ENCODE measurements around the gene LMOD1. TPM values are rescaled to one million over a fixed set of nuclear protein-coding genes. Genes with fewer than 3 reads are reported as not detected.
A peak's percentile ranks its signal among the peaks of the same experiment; 100 is the strongest.

LMOD1 gene
- total RNA-seq, 1 donor from 2014 or later: 9.2 TPM

GRCh38 chr1:201894343-201895119 lies 51.8 kb downstream of the LMOD1 start:
- H3K27me3 ChIP-seq (ENCODE audit: low read depth): no peaks in the 10 kb centered on the region
- H3K9me3 ChIP-seq (replicated peaks): no peaks in the 10 kb centered on the region
- H3K4me3 ChIP-seq: no peak overlapping the region
- TF ChIP-seq CTCF (IDR thresholded peaks at IDR 0.05; ENCODE audit: borderline replicate concordance): no peak
- H3K4me1 ChIP-seq: peaks cover 40% of the 10 kb centered on the region
- H3K36me3 ChIP-seq: peaks cover 10% of the 10 kb centered on the region
- DNase-seq: no peak
- no peak overlapping the region for H3K27ac ChIP-seq (replicated peaks)
- intact Hi-C loops (cut with micrococcal nuclease): loop anchor here (5.0 kb wide), 1 partner anchor 78 kb away; no protein-coding TSS in a partner anchor

DNA sequence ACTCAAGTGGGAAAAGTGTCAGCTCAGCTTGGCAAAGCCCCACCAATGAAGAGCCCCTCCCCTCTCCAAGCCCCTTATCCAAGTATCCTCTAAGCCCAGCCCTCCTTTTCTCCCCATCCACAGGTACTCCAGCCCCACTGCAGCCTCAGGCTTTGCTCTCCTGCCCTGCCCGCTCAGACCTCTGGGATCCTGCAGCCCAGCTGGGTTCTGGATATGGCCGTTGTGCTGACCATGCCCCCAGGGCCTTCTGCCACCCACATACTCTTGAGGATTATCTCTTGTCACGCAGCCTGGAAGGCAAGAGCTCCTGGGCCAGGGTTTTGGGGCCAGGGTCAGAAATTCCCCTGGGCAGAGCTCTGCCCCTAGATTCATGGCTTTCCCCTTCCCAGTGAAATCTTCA lies 52.9 kb downstream of the LMOD1 start:
- Histone ChIP-seq H3K27me3 (ENCODE audit: low read depth) (no peaks in the 10 kb centered on the region), H3K4me1 (peaks cover 51% of the 10 kb centered on the region), H3K9me3 (replicated peaks) (no peaks in the 10 kb centered on the region), H3K27ac (replicated peaks) (peak overlapping the region; percentile 19), H3K36me3 (peaks cover 10% of the 10 kb centered on the region), H3K4me3 (no peak overlapping the region)
- TF ChIP-seq CTCF (IDR thresholded peaks at IDR 0.05; ENCODE audit: borderline replicate concordance): no peak
- intact Hi-C loops (cut with micrococcal nuclease): no loop called here
- no peak for DNase-seq

DNA sequence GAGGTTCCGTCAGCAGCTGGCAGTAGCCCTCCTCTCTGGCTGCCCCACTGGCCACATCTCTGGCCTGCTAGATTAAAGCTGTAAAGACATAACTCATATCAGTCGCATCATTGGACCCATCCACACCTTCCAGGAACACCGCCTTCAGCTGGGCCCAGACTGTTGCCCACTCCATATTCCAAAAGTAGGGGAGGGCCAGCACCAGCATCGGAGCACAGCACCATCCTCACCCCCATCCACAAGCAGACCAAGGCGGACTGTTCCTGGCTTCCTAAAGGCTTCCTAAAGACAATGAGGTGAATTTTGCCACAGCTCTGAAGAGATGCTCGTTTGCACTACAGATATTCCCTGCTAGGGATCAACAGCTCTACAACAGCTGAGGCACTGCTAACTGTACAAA lies 54.1 kb downstream of the LMOD1 start:
- Histone ChIP-seq H3K36me3 (peaks cover 10% of the 10 kb centered on the region), H3K4me3 (no peak overlapping the region), H3K27ac (replicated peaks) (no peak overlapping the region), H3K27me3 (ENCODE audit: low read depth) (no peaks in the 10 kb centered on the region), H3K9me3 (replicated peaks) (no peaks in the 10 kb centered on the region), H3K4me1 (peaks cover 54% of the 10 kb centered on the region)
- no peak for DNase-seq
- intact Hi-C loops (cut with micrococcal nuclease): no loop called here
- TF ChIP-seq CTCF (IDR thresholded peaks at IDR 0.05; ENCODE audit: borderline replicate concordance): no peak

DNA sequence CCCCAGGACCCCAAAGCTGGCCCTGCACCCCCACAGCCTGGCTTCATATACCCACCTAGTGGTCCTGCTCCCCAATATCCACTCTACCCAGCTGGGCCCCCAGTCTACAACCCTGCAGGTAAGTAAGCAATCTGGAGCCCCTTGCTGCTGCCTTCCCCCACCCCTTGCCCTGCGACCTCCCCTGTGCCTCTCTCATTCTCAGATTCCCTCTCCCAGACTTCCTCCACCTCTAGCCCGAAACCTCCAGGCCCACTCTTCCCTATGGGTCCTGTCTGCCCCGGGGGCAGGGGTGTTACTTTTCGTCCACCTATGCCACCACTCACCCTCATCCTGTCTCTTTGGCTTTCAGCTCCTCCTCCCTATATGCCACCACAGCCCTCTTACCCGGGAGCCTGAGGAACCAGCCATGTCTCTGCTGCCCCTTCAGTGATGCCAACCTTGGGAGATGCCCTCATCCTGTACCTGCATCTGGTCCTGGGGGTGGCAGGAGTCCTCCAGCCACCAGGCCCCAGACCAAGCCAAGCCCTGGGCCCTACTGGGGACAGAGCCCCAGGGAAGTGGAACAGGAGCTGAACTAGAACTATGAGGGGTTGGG lies 54.8 kb downstream of the LMOD1 start:
- H3K9me3 ChIP-seq (replicated peaks): no peaks in the 10 kb centered on the region
- no peak for TF ChIP-seq CTCF (IDR thresholded peaks at IDR 0.05; ENCODE audit: borderline replicate concordance)
- H3K4me1 ChIP-seq: peaks cover 54% of the 10 kb centered on the region
- no peaks in the 10 kb centered on the region for H3K27me3 ChIP-seq (ENCODE audit: low read depth)
- H3K36me3 ChIP-seq: peaks cover 10% of the 10 kb centered on the region
- H3K27ac ChIP-seq (replicated peaks): no peak overlapping the region
- no peak overlapping the region for H3K4me3 ChIP-seq
- DNase-seq: no peak
- intact Hi-C loops (cut with micrococcal nuclease): no loop called here

- peaks cover 10% of the 10 kb centered on the region for H3K36me3 ChIP-seq
- no peak for DNase-seq
- no peak overlapping the region for H3K4me3 ChIP-seq
- no peak for TF ChIP-seq CTCF (IDR thresholded peaks at IDR 0.05; ENCODE audit: borderline replicate concordance)
- intact Hi-C loops (cut with micrococcal nuclease): no loop called here
- no peak overlapping the region for H3K27ac ChIP-seq (replicated peaks)
- H3K4me1 ChIP-seq: peaks cover 54% of the 10 kb centered on the region
- H3K27me3 ChIP-seq (ENCODE audit: low read depth): no peaks in the 10 kb centered on the region
- no peaks in the 10 kb centered on the region for H3K9me3 ChIP-seq (replicated peaks)
Measured at GRCh38 chr1:201890806-201891450, 55.4 kb downstream of the LMOD1 start.
